ENCODE results near the gene PALS1.
A peak's percentile ranks its signal among the peaks of the same experiment; 100 is the strongest.

PALS1 gene

GRCh38 chr14:67237591-67237990 is 3.6 kb upstream of the PALS1 start:
- no peak overlapping the region for H3K4me2 ChIP-seq (ENCODE audit: low read length)
- peaks cover 10% of the 10 kb centered on the region for H3K4me1 ChIP-seq (ENCODE audit: control insufficient read depth, low read length)
- peaks cover 26% of the 10 kb centered on the region for H3K27me3 ChIP-seq (ENCODE audit: control insufficient read depth, low read length)
- H3K9me3 ChIP-seq (ENCODE audit: control insufficient read depth, insufficient read depth, low read length): no peaks in the 10 kb centered on the region
- no peak overlapping the region for H3K27ac ChIP-seq (ENCODE audit: low read depth, low read length)
- H3F3A ChIP-seq (ENCODE audit: control insufficient read depth, insufficient read depth): no peaks in the 10 kb centered on the region
- no peaks in the 10 kb centered on the region for H3K36me3 ChIP-seq (ENCODE audit: control insufficient read depth, low read length)
- no peaks in the 10 kb centered on the region for H4K20me1 ChIP-seq (ENCODE audit: control insufficient read depth, insufficient read depth, low read depth, low read length)
- TF ChIP-seq EZH2phosphoT487 (IDR thresholded peaks at IDR 0.05; ENCODE audit: borderline replicate concordance, low read length) (no peak), CTCF (IDR thresholded peaks at IDR 0.05; ENCODE audit: low read depth, low read length, poor library complexity, severe bottlenecking) (no peak)
- H3K9me2 ChIP-seq (replicated peaks; ENCODE audit: control insufficient read depth, low read length): no peaks in the 10 kb centered on the region
- no peak overlapping the region for H3K4me3 ChIP-seq (ENCODE audit: low read length)
- H3K79me2 ChIP-seq (ENCODE audit: control insufficient read depth, low read length): peaks cover 9% of the 10 kb centered on the region

- Histone ChIP-seq H3K9me2 (replicated peaks; ENCODE audit: control insufficient read depth, low read length) (no peaks in the 10 kb centered on the region), H3K9me3 (ENCODE audit: control insufficient read depth, insufficient read depth, low read length) (no peaks in the 10 kb centered on the region), H3K36me3 (ENCODE audit: control insufficient read depth, low read length) (no peaks in the 10 kb centered on the region), H3K27ac (ENCODE audit: low read depth, low read length) (no peak overlapping the region), H3K4me1 (ENCODE audit: control insufficient read depth, low read length) (peaks cover 14% of the 10 kb centered on the region), H3K27me3 (ENCODE audit: control insufficient read depth, low read length) (peaks cover 26% of the 10 kb centered on the region), H3K4me3 (ENCODE audit: low read length) (no peak overlapping the region), H3K4me2 (ENCODE audit: low read length) (peak overlapping the region; percentile 93; the same call in 1 of the 2 replicates), H3K79me2 (ENCODE audit: control insufficient read depth, low read length) (peaks cover 26% of the 10 kb centered on the region), H4K20me1 (ENCODE audit: control insufficient read depth, insufficient read depth, low read depth, low read length) (no peaks in the 10 kb centered on the region), H3F3A (ENCODE audit: control insufficient read depth, insufficient read depth) (no peaks in the 10 kb centered on the region)
- TF ChIP-seq EZH2phosphoT487 (IDR thresholded peaks at IDR 0.05; ENCODE audit: borderline replicate concordance, low read length) (no peak), CTCF (IDR thresholded peaks at IDR 0.05; ENCODE audit: low read depth, low read length, poor library complexity, severe bottlenecking) (no peak)
Observed at GRCh38 chr14:67239582-67239981, 1.7 kb upstream of the PALS1 start.

- Histone ChIP-seq H3K9me2 (replicated peaks; ENCODE audit: control insufficient read depth, low read length) (no peaks in the 10 kb centered on the region), H3K4me3 (ENCODE audit: low read length) (peak overlapping the region; percentile 86), H3F3A (ENCODE audit: control insufficient read depth, insufficient read depth) (no peaks in the 10 kb centered on the region), H3K36me3 (ENCODE audit: control insufficient read depth, low read length) (no peaks in the 10 kb centered on the region), H3K4me2 (ENCODE audit: low read length) (peak overlapping the region; percentile 93), H3K27ac (ENCODE audit: low read depth, low read length) (no peak overlapping the region), H3K79me2 (ENCODE audit: control insufficient read depth, low read length) (peaks cover 33% of the 10 kb centered on the region), H3K27me3 (ENCODE audit: control insufficient read depth, low read length) (peaks cover 26% of the 10 kb centered on the region), H3K9me3 (ENCODE audit: control insufficient read depth, insufficient read depth, low read length) (no peaks in the 10 kb centered on the region), H3K4me1 (ENCODE audit: control insufficient read depth, low read length) (peaks cover 14% of the 10 kb centered on the region), H4K20me1 (ENCODE audit: control insufficient read depth, insufficient read depth, low read depth, low read length) (no peaks in the 10 kb centered on the region)
- TF ChIP-seq EZH2phosphoT487 (IDR thresholded peaks at IDR 0.05; ENCODE audit: borderline replicate concordance, low read length) (no peak), CTCF (IDR thresholded peaks at IDR 0.05; ENCODE audit: low read depth, low read length, poor library complexity, severe bottlenecking) (no peak)
Observed at GRCh38 chr14:67240168-67240932, 885 bp upstream of the PALS1 start.
